Endothelial cell of umbilical vein (primary cell): ENCODE data around the gene HHATL.

ENCODE experiments used
- CTCF ChIP-seq, 2 donors: IDR thresholded peaks; 1 replicate in 1 of 2; 2 replicates in 1 of 2; pipeline ENCODE4 v1.5.1; 2011; ENCODE audit warnings: low read length in 2 of 2, mild to moderate bottlenecking in 2 of 2, moderate library complexity in 2 of 2, control low read depth in 1 of 2, inconsistent platforms in 1 of 2, low read depth in 1 of 2; ENCODE audit not compliant: insufficient read depth in 1 of 2; ENCODE audit errors: extremely low read depth in 1 of 2
- POLR2A ChIP-seq: IDR thresholded peaks from 2 replicates; pipeline ENCODE4 v1.6.1; 2012; ENCODE audit warnings: low read depth, mild to moderate bottlenecking, control low read depth, low read length

GRCh38 chr3:42711491-42712343 lies 9.1 kb upstream of the HHATL start:
- TF ChIP-seq POLR2A (no peak), CTCF (IDR thresholded peaks at IDR 0.05; ENCODE audit: extremely low read depth in 1 of 2, insufficient read depth in 1 of 2, low read depth in 1 of 2, low read length in 2 of 2) (no peak)
